Glutamatergic neuron (in vitro differentiated cells): ENCODE data around the gene GDI2. TPM values are rescaled to one million over a fixed set of nuclear protein-coding genes. Genes with fewer than 3 reads are reported as not detected.

Source experiments
- DNase-seq: peaks from one replicate; pipeline ENCODE4 v3.0.0; 2022
- H3K27ac Mint-ChIP-seq: one replicate; pipeline ENCODE4 v1.8.0; 2020; ENCODE audit warnings: mild to moderate bottlenecking, mixed read lengths, inconsistent platforms; ENCODE audit not compliant: unreplicated experiment
- H3K27me3 Mint-ChIP-seq: one replicate; pipeline ENCODE4 v1.8.0; 2020; ENCODE audit warnings: mild to moderate bottlenecking, moderate library complexity, mixed read lengths, inconsistent platforms; ENCODE audit not compliant: unreplicated experiment
- H3K36me3 Mint-ChIP-seq: one replicate; pipeline ENCODE4 v1.8.0; 2020; ENCODE audit warnings: mild to moderate bottlenecking, mixed read lengths, inconsistent platforms; ENCODE audit not compliant: unreplicated experiment
- H3K4me1 Mint-ChIP-seq: one replicate; pipeline ENCODE4 v1.8.0; 2020; ENCODE audit warnings: mild to moderate bottlenecking, low read depth, mixed read lengths, inconsistent platforms; ENCODE audit not compliant: unreplicated experiment
- H3K4me3 Mint-ChIP-seq: one replicate; pipeline ENCODE4 v1.8.0; 2020; ENCODE audit warnings: mild to moderate bottlenecking, mixed read lengths, inconsistent platforms; ENCODE audit not compliant: unreplicated experiment
- H3K9me3 Mint-ChIP-seq: one replicate; pipeline ENCODE4 v1.8.0; 2020; ENCODE audit warnings: mild to moderate bottlenecking, moderate library complexity, mixed read lengths, inconsistent platforms; ENCODE audit not compliant: unreplicated experiment
- total RNA-seq: library from RNA; stranded (reverse); fragmentation: NEBNext Ultra II Directional; extraction: Animal tissue kit (Norgen Biotek cat#: 25700); gene quantifications from one replicate; pipeline ENCODE4 v1.2.1, GENCODE V29; 2021; ENCODE audit not compliant: unreplicated experiment
- TF ChIP-seq, protein P1 (sequence below): fragments of 200-600 bp; sonication (generic); IDR thresholded peaks from one replicate; pipeline ENCODE4 v1.5.0; 2021; ENCODE audit not compliant: partially characterized antibody, unreplicated experiment

Gene GDI2
- total RNA-seq, 1 donor from 2014 or later, result 294 TPM

DNA sequence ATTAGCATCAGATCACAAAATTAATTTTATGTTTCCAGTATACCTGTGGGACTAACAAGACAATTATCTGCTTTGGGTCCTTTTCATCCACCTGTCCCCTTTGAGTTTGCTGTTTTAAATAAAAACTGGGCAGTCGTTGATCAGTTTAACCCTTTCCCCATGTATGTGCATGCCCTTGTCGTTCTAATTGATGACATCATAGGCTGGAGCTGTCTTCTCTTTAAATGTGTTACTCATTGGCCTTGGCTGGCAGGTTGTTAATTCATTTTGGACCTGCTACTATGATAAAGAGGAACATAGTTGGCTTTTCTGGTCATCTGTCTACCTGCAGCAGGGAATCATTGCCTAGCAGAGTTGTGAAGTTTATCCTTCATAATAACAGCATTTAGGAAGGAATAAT, 74.8 kb downstream of the GDI2 start:
- DNase-seq, result no peak
- no peaks in the 10 kb centered on the region for H3K27me3 Mint-ChIP-seq
- H3K4me1 Mint-ChIP-seq, result peaks cover 13% of the 10 kb centered on the region
- no peaks in the 10 kb centered on the region for H3K36me3 Mint-ChIP-seq
- H3K4me3 Mint-ChIP-seq, result no peak overlapping the region
- TF ChIP-seq, protein P1, sequence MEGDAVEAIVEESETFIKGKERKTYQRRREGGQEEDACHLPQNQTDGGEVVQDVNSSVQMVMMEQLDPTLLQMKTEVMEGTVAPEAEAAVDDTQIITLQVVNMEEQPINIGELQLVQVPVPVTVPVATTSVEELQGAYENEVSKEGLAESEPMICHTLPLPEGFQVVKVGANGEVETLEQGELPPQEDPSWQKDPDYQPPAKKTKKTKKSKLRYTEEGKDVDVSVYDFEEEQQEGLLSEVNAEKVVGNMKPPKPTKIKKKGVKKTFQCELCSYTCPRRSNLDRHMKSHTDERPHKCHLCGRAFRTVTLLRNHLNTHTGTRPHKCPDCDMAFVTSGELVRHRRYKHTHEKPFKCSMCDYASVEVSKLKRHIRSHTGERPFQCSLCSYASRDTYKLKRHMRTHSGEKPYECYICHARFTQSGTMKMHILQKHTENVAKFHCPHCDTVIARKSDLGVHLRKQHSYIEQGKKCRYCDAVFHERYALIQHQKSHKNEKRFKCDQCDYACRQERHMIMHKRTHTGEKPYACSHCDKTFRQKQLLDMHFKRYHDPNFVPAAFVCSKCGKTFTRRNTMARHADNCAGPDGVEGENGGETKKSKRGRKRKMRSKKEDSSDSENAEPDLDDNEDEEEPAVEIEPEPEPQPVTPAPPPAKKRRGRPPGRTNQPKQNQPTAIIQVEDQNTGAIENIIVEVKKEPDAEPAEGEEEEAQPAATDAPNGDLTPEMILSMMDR, result no peak
- peak overlapping the region; percentile 69 for H3K27ac Mint-ChIP-seq
- peaks cover 2% of the 10 kb centered on the region for H3K9me3 Mint-ChIP-seq

DNA sequence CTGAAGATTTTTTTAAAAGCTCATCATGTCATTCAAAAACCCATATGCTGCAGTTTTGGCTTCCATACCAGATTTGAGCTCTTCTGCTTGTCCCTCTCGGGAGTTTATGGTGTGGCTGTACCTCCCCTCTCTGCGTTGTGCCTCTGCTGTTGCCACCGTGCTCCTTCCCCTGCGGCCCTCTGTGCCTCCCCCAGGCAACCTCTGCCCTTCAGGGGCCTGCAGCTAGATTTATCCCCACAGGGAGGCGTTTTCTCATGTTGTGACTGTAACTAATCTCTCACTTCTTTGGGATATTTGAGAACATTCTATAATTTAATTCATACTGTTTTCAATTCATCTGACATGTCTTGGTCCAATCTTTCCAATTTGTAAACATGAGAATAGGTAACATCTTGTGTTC, 75.9 kb downstream of the GDI2 start:
- peak overlapping the region; percentile 46 for H3K4me3 Mint-ChIP-seq
- TF ChIP-seq, protein P1, result peak; percentile 19
- peaks cover 2% of the 10 kb centered on the region for H3K9me3 Mint-ChIP-seq
- H3K27me3 Mint-ChIP-seq, result no peaks in the 10 kb centered on the region
- peak overlapping the region; percentile 62 for H3K27ac Mint-ChIP-seq
- peak; percentile 38 for DNase-seq
- H3K4me1 Mint-ChIP-seq, result peaks cover 13% of the 10 kb centered on the region
- H3K36me3 Mint-ChIP-seq, result no peaks in the 10 kb centered on the region

DNA sequence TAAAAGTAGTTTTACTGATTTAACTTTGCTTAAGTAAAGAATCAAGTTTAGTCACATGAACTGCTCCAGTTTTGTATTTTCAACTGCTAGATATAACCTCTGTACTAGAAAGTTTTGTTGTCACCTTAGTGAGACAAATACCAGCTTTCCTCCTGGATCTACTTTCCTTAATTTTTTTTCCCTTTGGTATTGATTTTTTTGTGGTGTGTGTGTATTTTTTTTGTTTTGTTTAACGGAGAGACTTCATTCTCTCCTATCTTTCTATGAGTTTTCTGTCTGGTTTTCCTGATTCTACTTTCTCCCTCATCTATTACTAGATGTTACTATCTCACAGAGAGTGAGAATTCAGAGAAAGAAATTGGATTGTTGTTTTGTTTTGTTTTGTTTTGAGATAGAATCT, 76.6 kb downstream of the GDI2 start:
- peaks cover 13% of the 10 kb centered on the region for H3K4me1 Mint-ChIP-seq
- no peak overlapping the region for H3K27ac Mint-ChIP-seq
- TF ChIP-seq, protein P1, result no peak
- H3K36me3 Mint-ChIP-seq, result no peaks in the 10 kb centered on the region
- no peaks in the 10 kb centered on the region for H3K27me3 Mint-ChIP-seq
- no peak for DNase-seq
- peaks cover 2% of the 10 kb centered on the region for H3K9me3 Mint-ChIP-seq
- no peak overlapping the region for H3K4me3 Mint-ChIP-seq

DNA sequence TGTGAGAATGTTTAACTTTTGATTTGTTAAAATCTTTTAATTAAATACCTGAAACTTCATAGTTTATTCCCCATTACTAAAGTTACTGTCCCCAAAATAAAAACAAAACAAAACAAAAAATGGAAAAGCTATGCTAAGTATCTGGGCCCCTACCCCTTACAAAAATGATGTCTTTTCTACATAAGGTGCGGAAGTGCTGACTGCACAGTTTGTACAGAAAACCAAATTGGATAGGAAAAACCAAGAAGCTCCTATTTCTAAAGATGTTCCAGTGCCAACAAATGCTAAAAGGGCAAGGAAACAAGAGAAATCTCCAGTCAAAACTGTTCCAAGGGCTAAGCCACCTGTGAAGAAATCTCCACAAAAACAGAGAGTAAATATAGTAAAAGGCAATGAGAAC, 78.1 kb downstream of the GDI2 start:
- TF ChIP-seq, protein P1, result no peak
- peaks cover 13% of the 10 kb centered on the region for H3K4me1 Mint-ChIP-seq
- H3K27ac Mint-ChIP-seq, result no peak overlapping the region
- DNase-seq, result no peak
- no peaks in the 10 kb centered on the region for H3K27me3 Mint-ChIP-seq
- no peak overlapping the region for H3K4me3 Mint-ChIP-seq
- H3K36me3 Mint-ChIP-seq, result no peaks in the 10 kb centered on the region
- peaks cover 2% of the 10 kb centered on the region for H3K9me3 Mint-ChIP-seq

DNA sequence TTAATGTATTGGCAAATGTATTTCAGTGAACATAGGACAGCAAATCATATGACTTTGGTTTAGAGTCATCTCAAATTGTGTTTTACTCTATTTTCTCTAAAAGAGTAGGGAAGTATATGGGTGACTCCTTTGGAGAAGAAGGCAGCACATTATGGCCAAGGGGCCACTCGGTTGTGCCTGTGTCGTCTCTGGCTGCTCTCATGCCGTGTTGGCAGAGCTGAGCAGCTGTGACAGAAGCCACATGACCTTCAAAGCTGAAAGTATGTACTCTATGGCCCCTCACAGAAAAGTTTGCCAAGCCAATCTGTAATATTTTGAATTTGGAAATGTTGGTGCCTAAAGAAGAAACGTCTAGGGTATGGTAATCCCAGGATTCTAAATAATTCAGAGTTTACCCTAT, 81.1 kb downstream of the GDI2 start:
- Mint-ChIP-seq H3K4me1 (peaks cover 1% of the 10 kb centered on the region), H3K27me3 (no peaks in the 10 kb centered on the region), H3K4me3 (no peak overlapping the region), H3K9me3 (peaks cover 2% of the 10 kb centered on the region), H3K36me3 (no peaks in the 10 kb centered on the region), H3K27ac (no peak overlapping the region)
- TF ChIP-seq, protein P1, result no peak
- no peak for DNase-seq
